HG02884 (cell line): ENCODE data around the gene BMP4.
"Not testable (repeated sequence)": the region's sequence is repeated elsewhere in the genome, so short reads cannot be mapped to it uniquely, and the experiment has no call there.

Experiments used
- ATAC-seq: cut with Tn5 transposase; IDR thresholded peaks from one replicate; pipeline ENCODE4 v1.9.1; 2021; ENCODE audit warnings: mild to moderate bottlenecking, moderate library complexity; ENCODE audit not compliant: unreplicated experiment

BMP4 gene

GRCh38 chr14:53956427-53957201 lies at the start of gene BMP4:
TSS of gene BMP4 (minus strand) at chr14:53956825. CDS start at chr14:53952222, 4,603 bp downstream.
- ATAC-seq = no peak

GRCh38 chr14:54003064-54003463 lies 46.4 kb upstream of the BMP4 start:
- no peak for ATAC-seq

GRCh38 chr14:54002653-54003052 lies 46.0 kb upstream of the BMP4 start:
- ATAC-seq = no peak

DNA sequence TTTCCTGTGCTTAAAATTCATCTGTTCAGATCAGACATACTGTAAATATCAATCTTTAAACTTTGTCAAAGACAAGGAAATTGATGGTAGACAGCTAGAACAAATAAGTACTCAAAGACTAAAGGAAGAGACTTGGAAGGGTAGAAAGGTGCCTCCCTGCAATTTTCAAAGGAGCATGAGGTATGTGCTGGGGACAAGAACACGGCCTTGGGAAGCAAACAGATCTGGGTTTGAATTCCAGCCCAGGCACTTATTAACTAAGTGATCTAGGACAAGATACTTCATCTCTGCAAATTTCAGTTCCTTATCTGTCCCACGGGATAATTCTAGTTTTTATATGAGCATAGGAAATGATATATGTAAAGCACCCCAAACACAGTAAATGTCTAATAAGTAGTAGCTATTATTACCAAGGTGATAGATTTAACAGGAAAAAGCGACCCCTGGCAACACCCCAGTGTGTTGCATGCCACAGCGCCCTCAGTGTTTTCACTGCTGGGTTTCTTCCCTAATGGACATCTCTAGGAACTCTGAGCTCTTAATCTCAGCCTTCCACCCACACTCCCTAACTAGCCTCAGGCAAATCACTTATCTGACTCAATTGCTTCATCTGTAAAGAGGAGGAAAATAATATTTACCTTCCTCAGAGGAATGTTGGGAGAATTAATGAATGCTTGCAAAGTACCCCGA lies 44.7 kb upstream of the BMP4 start:
- ATAC-seq = no peak

GRCh38 chr14:54000341-54000811 lies 43.8 kb upstream of the BMP4 start:
- ATAC-seq = no peak

- no peak for ATAC-seq
Measured at GRCh38 chr14:53999061-53999488, 42.5 kb upstream of the BMP4 start.

DNA sequence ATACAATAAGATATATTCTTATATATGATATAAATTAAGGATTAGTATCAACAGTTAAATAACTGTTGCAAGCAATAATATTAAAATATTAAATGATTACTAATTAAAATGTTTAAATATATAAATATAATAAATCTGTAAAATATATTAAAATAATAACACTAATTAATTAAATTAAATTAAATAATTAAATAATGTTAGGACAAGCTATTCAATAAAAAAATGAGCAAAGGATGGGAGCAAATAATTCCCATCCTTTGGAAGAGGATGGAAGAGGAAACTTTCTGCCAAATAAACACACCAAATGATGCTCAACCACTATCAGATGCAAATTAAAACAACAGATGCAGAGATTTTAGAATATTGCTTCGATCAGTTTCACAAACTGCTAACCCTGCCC lies 39.4 kb upstream of the BMP4 start:
- no peak for ATAC-seq

GRCh38 chr14:53993920-53994607 lies 37.4 kb upstream of the BMP4 start:
- ATAC-seq = no peak

DNA sequence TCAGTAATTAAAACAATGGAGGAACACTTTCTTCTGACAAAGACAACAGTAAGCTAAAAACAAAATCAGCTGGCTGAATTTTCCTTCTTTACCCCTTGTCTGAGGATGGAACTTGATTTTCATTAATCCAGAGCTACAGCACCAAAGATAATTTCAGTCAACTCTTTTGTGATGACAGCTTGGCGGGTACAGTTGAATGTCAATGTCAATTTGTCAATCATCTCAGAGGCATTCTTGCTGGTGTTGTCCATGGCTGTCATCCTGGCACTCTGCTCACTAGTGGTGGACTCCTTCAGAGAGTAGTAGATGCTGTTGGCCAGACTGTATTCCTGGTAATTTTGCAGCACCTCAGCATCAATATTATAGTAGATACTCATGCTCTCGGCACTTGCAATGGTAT lies 34.4 kb upstream of the BMP4 start:
- no peak for ATAC-seq

DNA sequence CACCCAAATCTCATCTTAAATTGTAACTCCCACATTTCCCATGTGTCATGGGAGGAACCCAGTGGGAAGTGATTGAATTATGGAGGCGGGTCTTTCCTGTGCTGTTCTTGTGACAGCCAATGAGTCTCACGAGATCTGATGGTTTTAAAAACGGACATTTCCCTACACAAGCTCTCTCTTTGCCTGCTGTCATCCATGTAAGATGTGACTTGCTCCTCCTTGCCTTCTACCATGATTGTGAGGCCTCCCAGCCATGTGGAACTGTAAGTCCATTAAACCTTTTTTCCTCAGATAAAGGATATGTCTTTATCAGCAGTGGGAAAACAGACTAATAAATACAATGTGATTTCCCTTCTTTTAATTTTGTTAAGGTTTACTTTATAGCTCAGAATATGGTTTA lies 30.1 kb upstream of the BMP4 start:
- ATAC-seq = not testable (repeated sequence)

DNA sequence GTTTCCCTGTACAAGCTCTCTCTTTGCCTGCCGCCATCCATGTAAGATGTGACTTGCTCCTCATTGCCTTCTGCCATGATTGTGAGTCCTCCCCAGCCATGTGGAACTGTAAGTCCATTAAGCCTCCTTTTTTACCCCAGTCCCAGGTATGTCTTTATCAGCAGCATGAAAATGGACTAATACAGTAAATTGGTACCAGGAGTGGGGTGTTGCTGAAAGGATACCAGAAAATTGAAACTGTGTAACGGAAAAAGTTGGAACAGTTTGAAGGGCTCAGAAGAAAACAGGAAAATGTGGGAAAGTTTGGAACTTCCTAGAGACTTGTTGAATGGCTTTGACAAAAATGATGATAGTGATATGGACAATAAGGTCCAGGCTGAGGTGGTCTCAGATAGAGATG lies 28.3 kb upstream of the BMP4 start:
- not testable (repeated sequence) for ATAC-seq

DNA sequence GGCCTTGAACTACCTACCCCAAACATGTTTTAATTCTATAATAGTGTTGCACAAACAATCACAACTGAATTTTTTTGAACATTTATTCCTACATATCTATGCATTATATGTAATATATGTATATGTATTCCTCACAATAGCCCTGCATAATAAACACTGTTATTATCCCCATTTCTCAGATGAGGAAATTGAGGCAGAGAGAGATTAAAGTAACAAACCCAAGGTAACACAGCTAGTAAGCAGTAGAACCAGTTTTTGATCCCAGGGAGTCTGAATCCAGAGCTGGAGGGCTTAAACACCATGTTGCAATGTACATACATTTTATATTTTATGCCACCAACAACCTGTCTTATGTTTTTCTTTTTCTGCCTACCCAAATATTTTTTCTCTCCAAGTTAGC lies 26.5 kb upstream of the BMP4 start:
- no peak for ATAC-seq

DNA sequence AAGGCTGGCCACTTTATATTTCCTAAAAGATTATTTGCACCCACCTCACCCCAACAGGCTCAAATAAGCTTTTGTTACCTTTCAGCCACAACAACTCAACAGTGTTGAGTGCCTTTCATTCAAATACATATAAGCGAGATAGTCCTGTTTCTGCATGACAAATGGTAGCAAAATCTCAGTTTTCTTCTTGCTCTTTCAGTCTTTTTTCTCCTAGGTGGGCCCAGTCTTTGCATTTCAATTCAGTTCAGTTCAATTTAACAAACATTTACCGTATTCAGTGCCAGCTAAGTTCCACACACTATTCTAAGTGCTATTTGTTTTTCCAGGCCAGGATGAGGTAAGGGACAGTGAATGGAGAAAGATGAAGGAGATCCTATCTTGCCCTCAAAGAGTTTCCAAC lies 25.9 kb upstream of the BMP4 start:
- ATAC-seq = no peak

- ATAC-seq = no peak
Measured at GRCh38 chr14:53979747-53980642, 23.4 kb upstream of the BMP4 start.

DNA sequence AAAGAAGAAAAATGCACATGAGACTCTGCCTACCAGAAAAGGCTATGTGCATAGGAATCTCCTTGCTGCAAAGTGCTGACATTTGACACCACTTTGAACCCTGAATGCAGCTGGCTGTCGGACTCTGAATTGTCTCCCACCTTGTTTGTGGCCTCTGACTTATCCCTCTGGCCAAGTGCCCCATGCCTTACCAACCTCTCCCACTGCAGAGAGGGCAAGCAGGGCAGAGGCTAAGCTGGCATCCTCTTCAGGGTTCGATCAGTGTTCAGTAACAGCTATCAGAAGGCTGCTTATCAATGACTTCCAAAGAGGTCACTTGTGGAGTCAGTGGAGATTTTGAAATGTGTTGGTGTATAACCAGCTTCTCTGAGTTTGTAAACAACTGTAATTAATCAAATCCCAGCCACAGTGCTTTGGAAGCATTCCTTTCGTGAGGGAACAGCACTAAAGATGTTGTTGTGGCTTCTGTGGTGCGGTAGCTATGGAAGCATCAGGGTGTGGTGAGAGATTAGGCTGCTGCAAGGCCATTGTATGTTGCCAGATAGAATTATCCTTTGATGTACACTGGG lies 22.6 kb upstream of the BMP4 start:
- ATAC-seq = no peak

- ATAC-seq = no peak
Measured at GRCh38 chr14:53978194-53978593, 21.6 kb upstream of the BMP4 start.

GRCh38 chr14:53975444-53975843 lies 18.8 kb upstream of the BMP4 start:
- no peak for ATAC-seq

- ATAC-seq = no peak
Measured at GRCh38 chr14:53971521-53971920, 14.9 kb upstream of the BMP4 start.

DNA sequence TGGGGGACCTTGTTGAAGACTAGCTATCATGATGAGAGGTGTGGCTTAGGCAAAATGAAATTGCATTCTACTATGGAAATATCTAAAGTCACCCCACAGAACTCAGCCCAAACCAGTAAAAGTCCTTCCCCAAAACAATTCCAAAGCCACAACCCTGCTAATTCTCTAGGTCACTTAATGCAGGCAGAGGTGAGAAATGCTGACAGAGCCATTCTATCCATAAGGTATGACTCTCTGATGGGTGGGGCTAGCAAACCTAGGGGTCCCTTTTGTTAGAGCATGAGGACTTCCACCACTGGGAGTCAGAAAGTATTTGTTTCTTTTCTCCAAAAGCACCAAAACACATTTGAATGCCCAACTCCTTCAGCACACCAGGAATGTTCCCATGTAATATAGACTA lies 12.7 kb upstream of the BMP4 start:
- no peak for ATAC-seq

DNA sequence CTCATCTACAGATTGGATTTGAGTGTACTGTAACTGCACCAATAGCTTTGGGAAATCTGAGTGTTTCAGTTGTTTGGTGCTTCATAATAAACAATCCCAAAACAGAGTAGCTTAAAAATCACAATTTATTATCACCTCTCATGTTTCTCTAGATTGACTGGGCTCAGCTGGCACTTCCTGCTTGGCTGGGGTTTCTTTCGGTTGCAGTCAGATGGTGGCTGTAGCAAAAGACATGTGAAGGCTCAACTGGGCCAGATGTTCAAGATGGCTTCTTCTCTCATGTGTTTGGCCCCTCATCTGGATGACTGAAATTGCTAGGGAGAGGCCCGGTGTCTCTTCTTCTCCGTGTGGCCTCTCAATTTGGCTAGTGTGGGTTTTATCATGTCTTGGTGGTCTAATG lies 12.1 kb upstream of the BMP4 start:
- no peak for ATAC-seq
